Endothelial cell (in vitro differentiated cells): ENCODE results near the gene GOLGA1. TPM values are rescaled to one million over a fixed set of nuclear protein-coding genes. Genes with fewer than 3 reads are reported as not detected.

Experiments
- DNase-seq: peaks from one replicate; pipeline ENCODE4 v3.0.0; 2021; ENCODE audit warnings: low spot score
- H3K27ac Mint-ChIP-seq: one replicate; pipeline ENCODE4 v1.8.0; 2021; ENCODE audit warnings: mixed read lengths, inconsistent platforms; ENCODE audit not compliant: unreplicated experiment
- H3K27me3 Mint-ChIP-seq: one replicate; pipeline ENCODE4 v1.8.0; 2021; ENCODE audit warnings: mild to moderate bottlenecking, moderate library complexity, mixed read lengths, inconsistent platforms; ENCODE audit not compliant: unreplicated experiment
- H3K36me3 Mint-ChIP-seq: one replicate; pipeline ENCODE4 v1.8.0; 2021; ENCODE audit warnings: mild to moderate bottlenecking, low read depth, mixed read lengths, inconsistent platforms; ENCODE audit not compliant: unreplicated experiment
- H3K4me1 Mint-ChIP-seq: one replicate; pipeline ENCODE4 v1.8.0; 2021; ENCODE audit warnings: mild to moderate bottlenecking, mixed read lengths, inconsistent platforms; ENCODE audit not compliant: unreplicated experiment
- H3K4me3 Mint-ChIP-seq: one replicate; pipeline ENCODE4 v1.8.0; 2021; ENCODE audit warnings: mild to moderate bottlenecking, mixed read lengths, inconsistent platforms; ENCODE audit not compliant: unreplicated experiment
- H3K9me3 Mint-ChIP-seq: one replicate; pipeline ENCODE4 v1.8.0; 2021; ENCODE audit warnings: mixed read lengths, inconsistent platforms; ENCODE audit not compliant: unreplicated experiment
- total RNA-seq: library from RNA; stranded (reverse); fragmentation: NEBNext Ultra II Directional; extraction: Animal tissue kit (Norgen Biotek cat#: 25700); gene quantifications from one replicate; pipeline ENCODE4 v1.2.1, GENCODE V29; 2021; ENCODE audit not compliant: unreplicated experiment
- TF ChIP-seq, protein P1 (sequence below): fragments of 200-600 bp; sonication (generic); IDR thresholded peaks from one replicate; pipeline ENCODE4 v1.5.0; 2021; ENCODE audit warnings: antibody characterized with exemption; ENCODE audit not compliant: unreplicated experiment

The GOLGA1 gene
- total RNA-seq, 1 donor from 2014 or later: 14.8 TPM

DNA sequence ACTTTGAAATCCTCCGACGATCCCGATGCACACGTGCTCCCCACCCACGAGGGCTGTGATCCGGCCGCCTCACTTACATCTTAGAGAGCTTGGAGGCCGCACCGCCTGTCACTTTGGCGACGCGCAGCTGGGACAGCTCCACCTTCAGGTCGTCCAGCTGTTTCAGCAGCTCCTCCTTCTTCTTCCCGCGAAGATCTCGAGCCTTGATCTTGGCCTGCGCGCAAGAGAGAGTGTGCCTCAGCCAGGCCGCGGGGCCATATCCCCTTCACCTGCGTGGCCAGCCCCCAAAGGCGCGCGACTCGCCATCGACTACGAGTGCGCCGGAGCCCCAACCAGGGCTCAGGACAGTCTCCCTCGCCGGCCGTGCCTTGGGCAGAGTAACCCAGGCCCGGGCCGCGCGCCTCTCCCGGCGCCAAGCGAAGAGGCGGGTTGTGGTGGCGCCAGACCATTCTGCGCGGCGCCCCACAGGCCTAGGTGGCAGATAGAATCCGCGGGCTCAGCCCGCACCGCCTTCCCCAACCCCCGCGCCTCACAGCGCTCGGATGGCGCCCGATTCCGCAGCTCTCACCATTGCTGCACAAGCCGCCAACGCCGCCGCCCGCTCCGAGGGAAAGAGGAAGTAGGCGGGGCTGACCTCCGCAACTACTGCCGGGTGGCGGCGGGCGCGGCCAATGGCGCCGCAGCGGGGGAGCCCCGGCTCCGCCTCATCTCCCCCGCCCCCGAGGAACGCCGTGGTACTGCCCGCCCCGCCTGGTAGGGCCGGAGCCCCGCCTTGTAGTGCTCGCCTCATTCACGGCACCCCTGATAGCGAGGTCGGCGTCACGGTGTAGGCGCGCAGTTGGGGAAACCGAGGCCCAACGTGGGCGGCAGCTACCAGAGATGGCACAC is 79.3 kb downstream of the GOLGA1 start, which contains the start of the genes ARPC5L and RPL35:
TSS of gene ARPC5L (plus strand) at position 789 of the 888 bp plus-strand sequence. CDS start 7,161 bp downstream, outside the sequence.
TSS of gene RPL35 (minus strand) at position 616 of the 888 bp plus-strand sequence. CDS start at position 571, 45 bp downstream.
- TF ChIP-seq, protein P1, sequence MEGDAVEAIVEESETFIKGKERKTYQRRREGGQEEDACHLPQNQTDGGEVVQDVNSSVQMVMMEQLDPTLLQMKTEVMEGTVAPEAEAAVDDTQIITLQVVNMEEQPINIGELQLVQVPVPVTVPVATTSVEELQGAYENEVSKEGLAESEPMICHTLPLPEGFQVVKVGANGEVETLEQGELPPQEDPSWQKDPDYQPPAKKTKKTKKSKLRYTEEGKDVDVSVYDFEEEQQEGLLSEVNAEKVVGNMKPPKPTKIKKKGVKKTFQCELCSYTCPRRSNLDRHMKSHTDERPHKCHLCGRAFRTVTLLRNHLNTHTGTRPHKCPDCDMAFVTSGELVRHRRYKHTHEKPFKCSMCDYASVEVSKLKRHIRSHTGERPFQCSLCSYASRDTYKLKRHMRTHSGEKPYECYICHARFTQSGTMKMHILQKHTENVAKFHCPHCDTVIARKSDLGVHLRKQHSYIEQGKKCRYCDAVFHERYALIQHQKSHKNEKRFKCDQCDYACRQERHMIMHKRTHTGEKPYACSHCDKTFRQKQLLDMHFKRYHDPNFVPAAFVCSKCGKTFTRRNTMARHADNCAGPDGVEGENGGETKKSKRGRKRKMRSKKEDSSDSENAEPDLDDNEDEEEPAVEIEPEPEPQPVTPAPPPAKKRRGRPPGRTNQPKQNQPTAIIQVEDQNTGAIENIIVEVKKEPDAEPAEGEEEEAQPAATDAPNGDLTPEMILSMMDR: peak; percentile 16
- H3K9me3 Mint-ChIP-seq: no peaks in the 10 kb centered on the region
- peaks cover 10% of the 10 kb centered on the region for H3K4me1 Mint-ChIP-seq
- peak within 1 kb of the TSS; percentile 95 for H3K4me3 Mint-ChIP-seq
- peak within 1 kb of the TSS; percentile 72 for H3K27ac Mint-ChIP-seq
- peaks cover 10% of the 10 kb centered on the region for H3K36me3 Mint-ChIP-seq
- DNase-seq: peak; percentile 95
- H3K27me3 Mint-ChIP-seq: peaks cover 9% of the 10 kb centered on the region

- no peak overlapping the region for H3K27ac Mint-ChIP-seq
- H3K4me1 Mint-ChIP-seq: peaks cover 10% of the 10 kb centered on the region
- H3K4me3 Mint-ChIP-seq: peak overlapping the region; percentile 87
- H3K27me3 Mint-ChIP-seq: peaks cover 9% of the 10 kb centered on the region
- no peaks in the 10 kb centered on the region for H3K9me3 Mint-ChIP-seq
- no peak for DNase-seq
- H3K36me3 Mint-ChIP-seq: peaks cover 10% of the 10 kb centered on the region
- TF ChIP-seq, protein P1: no peak
Observed at GRCh38 chr9:124860582-124861341, 80.1 kb downstream of the GOLGA1 start.

- no peaks in the 10 kb centered on the region for H3K9me3 Mint-ChIP-seq
- peaks cover 10% of the 10 kb centered on the region for H3K36me3 Mint-ChIP-seq
- H3K4me1 Mint-ChIP-seq: peaks cover 10% of the 10 kb centered on the region
- DNase-seq: no peak
- peaks cover 9% of the 10 kb centered on the region for H3K27me3 Mint-ChIP-seq
- TF ChIP-seq, protein P1: no peak
- peak overlapping the region; percentile 87 for H3K4me3 Mint-ChIP-seq
- H3K27ac Mint-ChIP-seq: no peak overlapping the region
Observed at GRCh38 chr9:124859803-124860581, 80.9 kb downstream of the GOLGA1 start.

DNA sequence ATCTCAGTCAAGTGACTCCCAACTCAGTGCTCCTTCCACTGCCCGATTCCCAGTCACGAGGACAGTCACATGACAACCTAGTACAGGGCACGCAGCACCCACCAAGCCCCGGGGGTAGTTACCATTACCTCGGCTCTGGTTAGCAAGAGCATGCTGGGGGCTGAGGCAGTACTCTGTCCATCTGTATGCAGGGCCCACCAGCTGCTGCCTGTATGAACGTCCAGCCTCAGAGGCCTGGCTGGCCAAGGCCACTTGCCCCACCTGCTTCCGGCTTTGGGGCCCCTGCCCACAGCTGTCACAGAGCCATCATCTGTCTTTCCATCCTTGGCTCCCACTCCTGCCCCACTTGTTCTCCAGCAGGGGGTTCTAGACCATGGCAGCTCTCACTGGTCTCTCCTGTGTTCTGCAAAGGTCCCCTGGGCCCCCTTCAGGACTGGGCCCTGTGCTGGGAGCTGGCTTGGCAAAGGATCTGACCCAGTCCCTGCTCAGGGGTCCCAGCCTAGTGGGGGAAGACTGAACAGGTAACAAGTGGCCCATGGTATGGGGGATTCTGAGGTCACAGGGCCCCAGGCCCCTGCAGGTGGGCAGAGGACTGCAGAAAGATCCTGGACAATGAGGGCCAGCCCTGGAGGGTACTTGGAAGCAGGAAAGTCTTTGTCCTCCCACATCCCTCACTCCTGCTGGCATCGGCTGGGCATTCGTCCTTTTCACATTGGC is 82.4 kb downstream of the GOLGA1 start:
- Mint-ChIP-seq H3K36me3 (peaks cover 10% of the 10 kb centered on the region), H3K4me3 (no peak overlapping the region), H3K4me1 (peaks cover 10% of the 10 kb centered on the region), H3K27me3 (peaks cover 7% of the 10 kb centered on the region), H3K27ac (no peak overlapping the region), H3K9me3 (no peaks in the 10 kb centered on the region)
- DNase-seq: no peak
- TF ChIP-seq, protein P1: no peak
